Stimulated activated CD4-positive, alpha-beta T cell treated with anti-CD3 and anti-CD28 coated beads, Interleukin-2, amount 100 ng/mL, for 4 hours (primary cell): ENCODE data around the gene APOD.
"Not testable (repeated sequence)": the region's sequence is repeated elsewhere in the genome, so short reads cannot be mapped to it uniquely, and the experiment has no call there.

Experiments
- DNase-seq: peaks from one replicate; pipeline ENCODE4 v3.0.0-alpha.2; 2020; ENCODE audit warnings: low read depth

The APOD gene

GRCh38 chr3:195617784-195618659 is 34.3 kb upstream of the APOD start:
- not testable (repeated sequence) for DNase-seq

GRCh38 chr3:195617134-195617533 is 33.4 kb upstream of the APOD start:
- DNase-seq = not testable (repeated sequence)

- DNase-seq = no peak
These were observed 32.9 kb upstream of the APOD start for GRCh38 chr3:195616681-195617080.

GRCh38 chr3:195615952-195616537 is 32.3 kb upstream of the APOD start:
- not testable (repeated sequence) for DNase-seq

- DNase-seq = not testable (repeated sequence)
These were observed 31.1 kb upstream of the APOD start for GRCh38 chr3:195614672-195615504.

GRCh38 chr3:195613468-195614069 is 29.8 kb upstream of the APOD start:
- no peak for DNase-seq

GRCh38 chr3:195612075-195612800 is 28.5 kb upstream of the APOD start:
- DNase-seq = no peak

GRCh38 chr3:195609229-195609628 is 25.5 kb upstream of the APOD start:
- DNase-seq = no peak

- DNase-seq = not testable (repeated sequence)
These were observed 18.0 kb upstream of the APOD start for GRCh38 chr3:195601785-195602184.

GRCh38 chr3:195601382-195601781 is 17.6 kb upstream of the APOD start:
- DNase-seq = no peak

- not testable (repeated sequence) for DNase-seq
These were observed 16.2 kb upstream of the APOD start for GRCh38 chr3:195599926-195600325.

GRCh38 chr3:195599516-195599915 is 15.8 kb upstream of the APOD start:
- not testable (repeated sequence) for DNase-seq

- DNase-seq = no peak
These were observed 14.1 kb upstream of the APOD start for GRCh38 chr3:195597848-195598247.

GRCh38 chr3:195597229-195597628 is 13.5 kb upstream of the APOD start:
- no peak for DNase-seq

- no peak for DNase-seq
These were observed 13.0 kb upstream of the APOD start for GRCh38 chr3:195596765-195597171.

- DNase-seq = no peak
These were observed 12.2 kb upstream of the APOD start for GRCh38 chr3:195595785-195596531.

- no peak for DNase-seq
These were observed 8.1 kb upstream of the APOD start for GRCh38 chr3:195591852-195592251.

- DNase-seq = no peak
These were observed 7.5 kb upstream of the APOD start for GRCh38 chr3:195591220-195591619.

- not testable (repeated sequence) for DNase-seq
These were observed 6.6 kb upstream of the APOD start for GRCh38 chr3:195590381-195590780.

- not testable (repeated sequence) for DNase-seq
These were observed 6.1 kb upstream of the APOD start for GRCh38 chr3:195589796-195590195.

- DNase-seq = no peak
These were observed 4.1 kb upstream of the APOD start for GRCh38 chr3:195587824-195588223.
